Kidney tubule cell (primary cell): ENCODE measurements around the gene MAP1LC3B.

Experiments used
- DNase-seq: peaks from one replicate; pipeline ENCODE4 v3.0.0-alpha.2; 2018; ENCODE audit warnings: low spot score

MAP1LC3B gene

DNA sequence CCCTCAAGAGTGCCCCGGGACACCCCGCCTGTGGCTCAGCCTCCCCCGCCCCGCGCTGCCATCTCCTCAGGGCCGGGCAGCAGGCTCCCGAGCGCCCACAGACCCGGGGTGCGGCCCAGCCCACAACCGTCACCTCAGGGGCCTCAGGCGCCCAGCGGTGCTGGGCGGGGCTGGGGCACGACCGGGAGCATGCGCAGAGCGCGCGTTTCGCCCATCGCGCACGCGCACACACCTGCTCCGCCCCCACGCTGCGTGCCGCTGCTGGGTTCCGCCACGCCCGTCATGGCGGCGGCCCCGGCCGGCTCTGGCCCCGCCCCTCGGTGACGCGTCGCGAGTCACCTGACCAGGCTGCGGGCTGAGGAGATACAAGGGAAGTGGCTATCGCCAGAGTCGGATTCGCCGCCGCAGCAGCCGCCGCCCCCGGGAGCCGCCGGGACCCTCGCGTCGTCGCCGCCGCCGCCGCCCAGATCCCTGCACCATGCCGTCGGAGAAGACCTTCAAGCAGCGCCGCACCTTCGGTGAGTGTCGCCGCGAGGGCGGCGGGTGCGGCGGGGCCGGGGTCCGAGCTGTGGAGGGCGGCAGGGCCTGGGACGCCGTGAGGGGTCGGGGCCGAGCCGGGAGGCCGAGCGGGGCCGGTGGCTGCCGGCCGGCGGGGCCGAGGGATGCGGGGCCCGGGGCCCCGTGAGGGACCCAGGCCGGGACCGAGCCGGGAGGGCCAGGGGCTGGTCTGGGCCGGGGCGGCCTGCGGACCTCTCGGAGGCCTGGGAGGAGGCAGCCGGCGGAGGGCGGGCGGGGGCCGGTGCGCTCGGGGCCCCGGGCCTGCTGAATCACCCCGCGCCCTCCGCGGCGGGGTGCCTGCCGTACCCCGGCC lies at the start of gene MAP1LC3B:
Gene MAP1LC3B (plus strand): TSS at position 387 of the 871 bp plus-strand sequence. CDS start 92 bp downstream, at position 479.
- peak; percentile 97 for DNase-seq

GRCh38 chr16:87342504-87342903 lies 49.6 kb upstream of the MAP1LC3B start:
- DNase-seq = no peak

- DNase-seq = no peak
These were observed 49.0 kb upstream of the MAP1LC3B start for GRCh38 chr16:87342978-87343752.

- no peak for DNase-seq
These were observed 48.4 kb upstream of the MAP1LC3B start for GRCh38 chr16:87343753-87344050.

DNA sequence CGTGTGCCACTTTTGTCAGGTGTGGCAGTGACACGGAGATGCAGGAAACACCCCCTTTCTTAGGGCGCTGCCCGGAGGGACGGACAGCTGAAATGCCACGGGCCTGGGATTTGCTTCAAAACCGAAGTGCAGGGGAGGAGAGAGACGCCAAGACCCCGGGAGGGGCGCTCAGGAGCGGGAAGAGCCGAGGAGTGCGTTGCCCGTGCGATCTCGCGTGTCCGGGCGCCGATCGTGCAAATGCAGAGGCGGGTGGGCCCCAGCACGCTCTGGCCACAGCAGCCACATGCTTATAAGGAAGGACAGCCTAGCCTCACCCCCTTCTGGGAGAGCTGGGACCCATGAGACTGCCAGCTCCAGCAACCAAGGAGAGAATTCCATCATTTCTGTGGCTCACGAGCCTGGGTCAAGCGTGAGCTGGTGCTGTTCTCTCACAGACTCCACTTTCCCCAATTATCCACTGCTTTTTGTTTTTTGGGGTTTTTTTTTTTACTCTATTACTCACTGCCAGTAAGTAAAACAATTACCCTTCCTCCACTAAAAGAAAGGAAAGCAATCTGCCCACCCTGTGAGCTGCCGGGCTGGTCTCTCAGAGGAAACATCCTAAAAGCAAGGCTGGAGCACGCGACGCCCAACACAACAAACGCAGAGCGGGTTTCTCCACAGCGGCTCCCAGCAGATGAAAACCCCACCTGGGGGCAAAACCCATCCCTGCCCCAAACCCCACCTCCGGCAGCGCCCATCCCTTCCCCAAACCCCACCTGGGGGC lies 47.8 kb upstream of the MAP1LC3B start:
- no peak for DNase-seq

DNA sequence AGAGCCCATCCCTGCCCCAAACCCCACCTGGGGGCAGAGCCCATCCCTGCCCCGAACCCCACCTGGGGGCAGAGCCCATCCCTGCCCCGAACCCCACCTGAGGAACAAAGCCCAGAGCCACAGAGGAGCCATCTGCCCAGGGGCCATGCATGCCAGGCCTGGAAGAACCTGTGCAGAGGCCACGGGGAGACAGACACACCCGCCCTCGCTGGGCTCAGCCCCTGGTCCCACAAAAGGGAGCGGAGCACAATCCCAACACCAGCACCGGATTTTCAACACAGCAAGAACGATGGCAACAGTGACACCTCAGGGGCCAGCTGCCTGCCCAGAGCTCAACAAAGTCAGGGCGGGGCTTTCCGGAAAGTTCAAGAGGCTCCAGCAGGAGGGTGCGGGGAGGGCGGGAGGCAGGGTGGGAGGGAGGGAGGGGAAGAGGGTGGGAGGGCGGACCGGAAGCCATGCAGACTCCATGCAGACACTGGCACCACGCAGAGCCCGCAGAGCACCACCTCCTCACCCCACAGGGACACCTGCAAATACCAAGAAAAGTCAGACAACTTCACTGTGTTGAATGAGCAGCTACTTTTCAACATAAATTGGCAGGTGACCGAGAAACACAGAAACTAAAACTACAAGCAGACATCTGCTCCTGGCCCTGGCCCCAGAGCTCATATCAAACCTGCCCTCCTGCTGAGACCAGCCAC lies 47.1 kb upstream of the MAP1LC3B start:
- no peak for DNase-seq

DNA sequence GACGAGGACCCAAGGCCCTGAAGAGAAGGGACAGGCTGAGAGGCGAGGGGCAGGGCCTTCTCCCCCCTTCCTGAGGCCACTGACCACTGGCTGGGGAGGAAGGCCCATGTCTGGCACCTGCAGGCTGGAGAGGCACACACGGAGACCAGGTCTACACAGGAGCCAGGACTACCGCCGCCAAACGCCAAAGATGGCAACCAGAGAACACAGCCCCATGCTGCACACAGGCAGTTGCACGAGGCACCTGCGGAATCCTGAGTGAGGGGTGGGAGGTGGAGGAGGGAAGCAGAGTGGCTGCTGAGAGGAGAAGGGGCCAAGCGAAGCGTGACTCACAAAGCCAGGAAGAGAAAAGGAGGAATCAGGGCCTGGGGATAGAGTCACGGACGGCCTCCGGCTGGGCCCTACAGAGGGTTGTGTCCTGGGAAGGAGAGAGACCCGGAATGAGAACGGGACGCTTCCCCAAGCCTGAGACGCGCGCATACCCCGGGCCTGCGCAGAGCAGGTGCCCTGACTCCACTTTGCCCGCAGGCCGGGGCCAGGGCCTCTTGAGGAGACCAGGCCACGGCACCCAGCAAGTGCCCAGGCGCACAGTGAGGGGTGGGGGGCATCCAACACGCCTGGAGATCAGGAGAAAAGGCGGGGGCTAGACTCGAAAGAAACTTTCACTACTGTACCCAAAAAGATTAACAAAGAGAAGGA lies 46.3 kb upstream of the MAP1LC3B start:
- DNase-seq = no peak

DNA sequence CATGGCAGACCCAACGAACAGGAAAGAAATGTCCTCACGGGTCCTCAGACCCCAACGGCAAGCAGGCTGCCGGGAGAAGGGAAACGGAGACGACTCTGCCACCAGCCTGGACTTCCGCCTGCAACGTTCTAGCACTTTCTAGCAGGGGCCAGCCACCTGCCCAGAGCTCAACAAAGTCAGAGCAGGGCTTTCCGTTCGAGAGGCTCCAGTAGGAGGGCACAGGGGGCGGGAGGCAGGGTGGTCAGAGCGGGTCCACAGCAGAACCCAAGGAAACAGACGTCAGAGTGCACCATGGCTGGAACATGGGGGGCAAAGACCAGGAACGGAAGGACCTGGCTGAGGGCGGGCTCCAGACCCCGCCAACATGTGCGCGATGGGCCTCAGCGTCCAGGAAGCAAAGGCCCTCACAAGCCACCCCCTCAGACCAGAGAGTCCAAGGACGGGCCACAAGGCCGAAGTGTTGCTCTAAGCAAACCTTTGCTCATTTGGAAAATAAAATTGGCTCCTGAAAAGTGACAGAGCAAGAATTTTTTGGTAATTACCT lies 45.5 kb upstream of the MAP1LC3B start:
- DNase-seq = no peak

DNA sequence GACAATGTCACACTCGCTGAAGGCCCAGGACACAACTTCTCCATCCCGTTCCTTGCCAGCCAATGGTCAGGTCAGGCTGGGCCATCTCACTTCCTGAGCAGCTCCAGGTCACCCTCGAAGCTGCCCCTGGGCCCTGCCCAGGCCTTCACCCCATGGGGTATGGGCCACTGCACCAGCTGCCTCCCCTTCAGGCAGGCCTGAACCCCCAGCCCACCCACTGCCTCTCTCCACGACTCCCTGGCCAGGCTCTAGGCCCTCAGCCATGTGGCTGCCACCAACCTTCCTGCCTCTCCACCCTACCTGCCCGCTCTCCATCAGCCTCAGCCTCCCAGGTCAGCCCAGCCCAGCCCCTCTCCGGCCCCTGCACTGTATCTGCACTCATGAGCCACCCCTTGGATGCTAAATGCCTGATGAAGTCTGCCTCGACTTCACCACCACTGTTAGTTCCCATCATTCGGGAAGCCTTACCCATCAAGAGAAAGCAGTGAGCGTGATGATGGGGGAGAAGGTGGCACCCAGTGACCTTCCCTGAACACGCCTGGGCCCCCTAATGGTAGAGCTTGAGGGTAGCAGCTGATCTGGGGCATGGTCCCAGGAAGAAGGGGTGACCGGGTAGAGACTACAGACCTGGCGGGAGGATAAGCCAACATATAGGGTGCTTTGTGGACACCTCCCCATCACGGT lies 44.1 kb upstream of the MAP1LC3B start:
- no peak for DNase-seq

DNA sequence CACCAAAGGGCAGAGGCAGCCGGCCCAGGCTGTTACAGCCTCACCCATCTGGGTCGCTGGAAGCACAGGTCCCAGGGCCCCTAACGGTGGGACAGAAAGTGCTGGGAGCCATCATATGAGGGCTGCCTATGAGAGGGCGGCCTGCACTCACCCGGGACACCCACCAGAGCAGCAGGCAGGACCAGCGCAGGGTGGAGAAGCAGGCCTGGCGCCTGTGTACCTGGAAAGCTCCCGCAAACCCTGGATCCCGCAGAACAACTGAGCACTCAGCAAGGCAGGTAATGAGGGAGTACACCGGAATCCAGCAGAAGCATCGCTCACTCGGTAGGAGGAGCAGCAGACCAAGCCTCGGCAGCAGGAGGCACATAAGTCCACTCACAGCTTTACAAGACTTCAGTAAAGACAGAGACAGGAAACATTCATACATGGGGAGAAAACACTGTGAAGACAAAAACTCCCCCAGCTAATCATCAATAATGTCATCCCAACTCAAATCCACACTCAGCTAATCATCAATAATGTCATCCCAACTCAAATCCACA lies 43.4 kb upstream of the MAP1LC3B start:
- no peak for DNase-seq

GRCh38 chr16:87350031-87350430 lies 42.1 kb upstream of the MAP1LC3B start:
- DNase-seq = no peak

GRCh38 chr16:87350681-87351319 lies 41.3 kb upstream of the MAP1LC3B start:
- DNase-seq = no peak

- DNase-seq = no peak
These were observed 40.8 kb upstream of the MAP1LC3B start for GRCh38 chr16:87351320-87351698.

DNA sequence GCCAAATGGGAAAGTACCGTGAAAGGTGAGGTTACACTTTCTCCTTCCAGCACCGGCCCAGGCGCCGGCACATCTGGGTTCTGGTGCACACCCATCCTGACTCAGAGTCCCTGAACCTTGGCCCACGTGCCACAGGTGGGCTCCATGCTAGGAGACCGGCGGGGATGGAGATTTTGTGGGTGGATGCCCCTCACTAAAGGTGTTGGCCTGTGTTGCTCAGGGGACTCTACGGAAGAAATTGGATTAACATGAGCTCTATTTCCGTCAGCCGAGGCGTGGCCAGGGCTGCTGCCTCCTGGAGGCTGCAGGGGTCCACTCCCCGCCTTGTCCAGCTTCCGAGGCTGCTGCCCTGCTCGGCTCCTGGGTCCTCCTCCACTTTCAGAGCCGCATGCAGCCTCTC lies 39.3 kb upstream of the MAP1LC3B start:
- no peak for DNase-seq

GRCh38 chr16:87353613-87354012 lies 38.5 kb upstream of the MAP1LC3B start:
- no peak for DNase-seq

DNA sequence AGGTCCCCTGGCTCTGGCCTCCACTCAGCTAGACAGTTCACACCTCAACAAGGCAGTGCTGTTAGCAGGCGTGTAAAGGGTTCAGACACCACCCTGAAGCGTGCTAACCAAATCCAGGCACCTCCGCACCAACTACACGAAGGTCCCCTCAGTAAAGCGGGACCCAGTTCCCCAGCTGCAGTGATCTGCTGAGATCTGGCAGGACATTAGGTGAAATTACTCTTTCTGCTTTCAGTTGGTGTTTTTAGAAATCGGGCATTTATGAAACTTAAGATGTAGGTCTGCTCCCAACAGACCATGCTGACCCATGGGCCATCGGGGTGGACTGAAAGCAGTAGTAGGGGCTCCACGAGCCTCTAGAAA lies 35.7 kb upstream of the MAP1LC3B start:
- DNase-seq = no peak

DNA sequence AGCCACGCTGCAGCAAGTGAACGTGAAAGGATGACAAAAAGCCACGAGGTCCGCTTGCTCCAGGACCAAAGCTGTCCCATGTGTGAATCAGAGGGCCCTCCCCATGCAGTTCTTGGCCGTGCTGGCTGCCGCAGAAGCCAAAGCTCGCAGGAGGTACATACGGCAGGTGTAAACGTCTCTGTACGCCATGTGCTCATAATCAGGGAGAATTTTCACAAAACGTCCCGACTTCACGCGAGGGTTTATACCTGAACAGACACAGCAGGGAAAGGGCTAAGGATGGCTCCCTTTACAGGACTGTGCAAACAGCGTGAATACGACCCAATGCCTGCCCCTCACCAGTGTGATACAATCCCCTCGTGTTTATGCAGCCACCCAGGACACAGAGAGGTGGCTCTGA lies 33.9 kb upstream of the MAP1LC3B start:
- no peak for DNase-seq

DNA sequence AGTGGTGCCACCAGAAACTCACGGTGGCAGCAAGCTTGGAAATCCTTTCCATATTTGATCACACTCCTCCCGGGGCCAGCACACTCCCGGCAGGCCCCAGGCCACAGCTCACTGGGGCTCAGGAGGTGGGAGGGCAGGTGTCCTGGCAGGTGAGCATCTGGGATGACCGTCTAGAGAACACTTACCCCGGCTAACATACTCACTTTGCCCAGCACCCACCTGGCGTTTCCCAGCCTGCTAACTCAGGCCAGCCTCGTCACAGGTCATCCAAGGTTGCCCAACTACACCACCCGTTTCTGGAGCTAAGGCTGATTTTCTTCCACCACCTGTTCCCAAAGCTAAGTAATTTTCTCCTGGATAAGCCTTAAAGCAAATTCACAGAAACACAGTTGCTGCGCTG lies 33.4 kb upstream of the MAP1LC3B start:
- DNase-seq = no peak

DNA sequence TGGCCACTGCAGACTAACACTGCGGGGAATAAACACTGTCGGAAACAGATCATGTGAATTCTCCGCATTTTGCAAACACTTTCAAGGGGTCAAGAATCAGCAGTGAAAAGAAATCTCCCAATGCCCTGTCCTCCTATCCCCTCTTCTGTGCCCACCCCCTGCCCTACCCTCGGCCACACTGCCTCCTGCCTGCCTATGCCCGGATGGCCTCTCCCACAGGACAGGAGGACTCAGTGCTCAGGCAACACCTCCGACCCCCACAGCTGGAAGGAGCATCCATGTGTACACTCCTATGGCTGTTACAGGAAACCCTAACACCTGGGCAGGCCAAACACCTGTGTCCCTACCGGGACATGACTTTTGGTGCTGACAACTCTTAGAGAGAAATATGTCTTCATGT lies 33.0 kb upstream of the MAP1LC3B start:
- DNase-seq = no peak
